SK-N-SH (cell line): ENCODE results near the gene TIGD2. TPM values are rescaled to one million over a fixed set of nuclear protein-coding genes. Genes with fewer than 3 reads are reported as not detected.

Experiments
- CTCF ChIA-PET: fragments of 300-600, 350-600 bp; formaldehyde crosslinking; extraction: SDS; loops from one replicate; lab custom pipeline; 2021; lab: Yijun Ruan, JAX
- POLR2A ChIA-PET: fragments of 350-600 bp; sonication (Branson Sonifier 250); formaldehyde crosslinking; extraction: SDS; loops from one replicate; lab custom pipeline; 2020; ENCODE audit warnings: antibody characterized with exemption, inconsistent platforms; lab: Yijun Ruan, JAX
- DNase-seq: peaks from one replicate; pipeline ENCODE4 v3.0.0; 2012
- H2AFZ ChIP-seq: fragments of 200-600 bp; sonication (generic); 2 replicates; pipeline ENCODE4 v1.8.1; 2016; ENCODE audit warnings: antibody characterized with exemption, mild to moderate bottlenecking, low read depth
- H3F3A ChIP-seq: fragments of 200-600 bp; sonication (generic); replicated peaks from 2 replicates; pipeline ENCODE3; 2016; ENCODE audit warnings: antibody characterized with exemption, mild to moderate bottlenecking; ENCODE audit not compliant: insufficient read depth
- H3K27ac ChIP-seq, 2 experiments: fragments of 200-500 bp in 1 of 2; fragments of 200-600 bp in 1 of 2; sonication (Bioruptor generic) in 1 of 2; sonication (generic), shearing (Covaris generic) in 1 of 2; 2 replicates each; pipeline versions ENCODE4 v1.5.1 to v1.6.1; 2014 to 2016; ENCODE audit warnings: low read depth in 2 of 2, inconsistent platforms in 1 of 2, low read length in 1 of 2, mild to moderate bottlenecking in 1 of 2, mixed read lengths in 1 of 2
- H3K27me3 ChIP-seq: fragments of 200-600 bp; sonication (generic), shearing (Covaris generic); 2 replicates; pipeline ENCODE4 v1.6.1; 2016; ENCODE audit warnings: mixed run types; ENCODE audit not compliant: insufficient read depth
- H3K36me3 ChIP-seq, 2 experiments: fragments of 200-500 bp in 1 of 2; fragments of 200-600 bp in 1 of 2; sonication (Bioruptor generic) in 1 of 2; sonication (generic) in 1 of 2; replicated peaks in 1 of 2; 2 replicates each; pipeline versions ENCODE3 to v1.5.1; 2014 to 2016; ENCODE audit warnings: low read length in 1 of 2, mild to moderate bottlenecking in 1 of 2; ENCODE audit not compliant: insufficient read depth in 2 of 2, control insufficient read depth in 1 of 2
- H3K4me1 ChIP-seq, 2 experiments: fragments of 200-500 bp in 1 of 2; fragments of 200-600 bp in 1 of 2; sonication (Bioruptor generic) in 1 of 2; sonication (generic), shearing (Covaris generic) in 1 of 2; 2 replicates each; pipeline versions ENCODE4 v1.5.1 to v1.6.1; 2014 to 2016; ENCODE audit warnings: low read depth in 1 of 2, low read length in 1 of 2, mixed run types in 1 of 2; ENCODE audit not compliant: insufficient read depth in 2 of 2, control insufficient read depth in 1 of 2
- H3K4me2 ChIP-seq: fragments of 200-600 bp; sonication (generic), shearing (Covaris generic); 2 replicates; pipeline ENCODE4 v1.6.1; 2017; ENCODE audit warnings: mixed run types
- H3K4me3 ChIP-seq, 2 experiments: fragments of 200-500 bp in 1 of 2; fragments of 200-600 bp in 1 of 2; sonication (Bioruptor generic) in 1 of 2; sonication (generic), shearing (Covaris generic) in 1 of 2; 2 replicates each; pipeline versions ENCODE4 v1.5.1 to v1.8.1; 2014 to 2016; ENCODE audit warnings: low read depth in 2 of 2, inconsistent platforms in 1 of 2, low read length in 1 of 2, mild to moderate bottlenecking in 1 of 2, mixed read lengths in 1 of 2, moderate library complexity in 1 of 2
- H3K79me2 ChIP-seq: fragments of 200-600 bp; sonication (generic); 2 replicates; pipeline ENCODE4 v1.8.1; 2017; ENCODE audit warnings: mild to moderate bottlenecking; ENCODE audit not compliant: insufficient read depth
- H3K9ac ChIP-seq: fragments of 200-600 bp; sonication (generic); 2 replicates; pipeline ENCODE4 v1.6.1; 2017; ENCODE audit warnings: mixed run types
- H3K9me2 ChIP-seq: fragments of 200-600 bp; sonication (generic); 2 replicates; pipeline ENCODE4 v1.6.1; 2017; ENCODE audit warnings: mixed run types
- H3K9me3 ChIP-seq: fragments of 200-600 bp; sonication (generic); 2 replicates; pipeline ENCODE4 v1.6.1; 2017; ENCODE audit warnings: mixed run types, mild to moderate bottlenecking, moderate library complexity
- H4K20me1 ChIP-seq: fragments of 200-600 bp; sonication (generic); 2 replicates; pipeline ENCODE4 v1.6.1; 2017; ENCODE audit warnings: mild to moderate bottlenecking, mixed run types; ENCODE audit not compliant: insufficient read depth
- CHD2 ChIP-seq: fragments of 150-350 bp; IDR thresholded peaks from 2 replicates; pipeline ENCODE4 v1.6.1; 2018; ENCODE audit warnings: low read length; ENCODE audit not compliant: partially characterized antibody
- ELF1 ChIP-seq: IDR thresholded peaks from 2 replicates; pipeline ENCODE4 v1.4.0; 2012
- EZH2phosphoT487 ChIP-seq: fragments of 200-600 bp; sonication (generic); IDR thresholded peaks from 2 replicates; pipeline ENCODE4 v1.6.1; 2017; ENCODE audit warnings: low read depth, mixed run types, mild to moderate bottlenecking, antibody characterized with exemption, moderate library complexity, borderline replicate concordance
- FOSL2 ChIP-seq: IDR thresholded peaks from 2 replicates; pipeline ENCODE4 v1.4.0; 2012; ENCODE audit warnings: low read depth, mild to moderate bottlenecking, moderate library complexity, borderline replicate concordance
- GABPA ChIP-seq: IDR thresholded peaks from 2 replicates; pipeline ENCODE4 v1.4.0; 2012; ENCODE audit warnings: low read depth, mild to moderate bottlenecking
- GATA2 ChIP-seq: sonication (generic); formaldehyde crosslinking; IDR thresholded peaks from 2 replicates; pipeline ENCODE4 v1.5.0; 2020; ENCODE audit warnings: mild to moderate bottlenecking, missing genetic modification reagents
- JUND ChIP-seq: IDR thresholded peaks from 2 replicates; pipeline ENCODE4 v1.4.0; 2012
- MEF2A ChIP-seq: IDR thresholded peaks from 2 replicates; pipeline ENCODE4 v1.4.0; 2012; ENCODE audit warnings: low read depth, borderline replicate concordance
- MXI1 ChIP-seq: IDR thresholded peaks from 2 replicates; pipeline ENCODE4 v1.6.1; 2012; ENCODE audit warnings: mild to moderate bottlenecking, low read depth, low read length, improper control_type of control experiment
- NFIC ChIP-seq: IDR thresholded peaks from 2 replicates; pipeline ENCODE4 v1.4.0; 2012; ENCODE audit warnings: borderline replicate concordance
- NRF1 ChIP-seq: IDR thresholded peaks from 2 replicates; pipeline ENCODE4 v1.6.1; 2012; ENCODE audit warnings: low read depth, mild to moderate bottlenecking, low read length
- POLR2AphosphoS5 ChIP-seq: IDR thresholded peaks from 2 replicates; pipeline ENCODE4 v1.6.1; 2012; ENCODE audit warnings: low read depth, low read length
- RCOR1 ChIP-seq: fragments of 150-350 bp; IDR thresholded peaks from 2 replicates; pipeline ENCODE4 v1.6.1; 2017; ENCODE audit warnings: antibody characterized with exemption, low read length
- RXRA ChIP-seq: IDR thresholded peaks from 2 replicates; pipeline ENCODE4 v1.4.0; 2012; ENCODE audit warnings: low read depth, mild to moderate bottlenecking, borderline replicate concordance
- SIN3A ChIP-seq: IDR thresholded peaks from 2 replicates; pipeline ENCODE4 v1.6.1; 2012; ENCODE audit warnings: low read depth, mild to moderate bottlenecking, low read length, moderate library complexity, borderline replicate concordance
- TAF1 ChIP-seq: IDR thresholded peaks from 2 replicates; pipeline ENCODE4 v1.6.1; 2012; ENCODE audit warnings: low read depth, mild to moderate bottlenecking, low read length, moderate library complexity, borderline replicate concordance
- YY1 ChIP-seq: IDR thresholded peaks from 2 replicates; pipeline ENCODE4 v1.4.0; 2012; ENCODE audit warnings: low read depth, mild to moderate bottlenecking
- WGBS: methylation state at CpG from one replicate; pipeline ENCODE4 v1.1.6; 2017; ENCODE audit warnings: low lambda C conversion rate; 5-methylcytosine and 5-hydroxymethylcytosine counted together
- polyA plus RNA-seq, 3 experiments: library from polyadenylated mRNA; depleted of rRNA; stranded (reverse); fragments of >200 nt; gene quantifications; 2 replicates each; pipeline ENCODE4 v1.2.3, GENCODE V29; 2012
- TF ChIP-seq, protein P1 (sequence below): IDR thresholded peaks from 2 replicates; pipeline ENCODE4 v1.4.0; 2012; ENCODE audit warnings: low read depth, borderline replicate concordance
- TF ChIP-seq, protein P2 (sequence below): IDR thresholded peaks from 2 replicates; pipeline ENCODE4 v1.6.1; 2012; ENCODE audit warnings: mild to moderate bottlenecking, low read depth, low read length, moderate library complexity
- TF ChIP-seq, protein P3 (sequence below): fragments of 150-350 bp; IDR thresholded peaks from 2 replicates; pipeline ENCODE4 v1.6.1; 2016; ENCODE audit warnings: mild to moderate bottlenecking, low read depth, low read length
- TF ChIP-seq, protein P4 (sequence below): IDR thresholded peaks from 2 replicates; pipeline ENCODE4 v1.4.0; 2012; ENCODE audit warnings: low read depth, borderline replicate concordance
- TF ChIP-seq, protein P5 (sequence below): fragments of 150-350 bp; IDR thresholded peaks from 2 replicates; pipeline ENCODE4 v1.6.1; 2017; ENCODE audit warnings: antibody characterized with exemption, low read length, low read depth, borderline replicate concordance
- TF ChIP-seq, protein P6 (sequence below): IDR thresholded peaks from 2 replicates; pipeline ENCODE4 v1.4.0; 2012; ENCODE audit warnings: low read depth

Gene TIGD2
- 0.84 and 0.96 TPM in 2 replicates for polyA plus RNA-seq (2012; rRNA removed)
- 1.3 and 1.5 TPM in 2 replicates for polyA plus RNA-seq (2012; cell fraction: cytosol; rRNA removed)
- 0.40 and 0.61 TPM in 2 replicates for polyA plus RNA-seq (2012; cell fraction: nucleus; rRNA removed)

DNA sequence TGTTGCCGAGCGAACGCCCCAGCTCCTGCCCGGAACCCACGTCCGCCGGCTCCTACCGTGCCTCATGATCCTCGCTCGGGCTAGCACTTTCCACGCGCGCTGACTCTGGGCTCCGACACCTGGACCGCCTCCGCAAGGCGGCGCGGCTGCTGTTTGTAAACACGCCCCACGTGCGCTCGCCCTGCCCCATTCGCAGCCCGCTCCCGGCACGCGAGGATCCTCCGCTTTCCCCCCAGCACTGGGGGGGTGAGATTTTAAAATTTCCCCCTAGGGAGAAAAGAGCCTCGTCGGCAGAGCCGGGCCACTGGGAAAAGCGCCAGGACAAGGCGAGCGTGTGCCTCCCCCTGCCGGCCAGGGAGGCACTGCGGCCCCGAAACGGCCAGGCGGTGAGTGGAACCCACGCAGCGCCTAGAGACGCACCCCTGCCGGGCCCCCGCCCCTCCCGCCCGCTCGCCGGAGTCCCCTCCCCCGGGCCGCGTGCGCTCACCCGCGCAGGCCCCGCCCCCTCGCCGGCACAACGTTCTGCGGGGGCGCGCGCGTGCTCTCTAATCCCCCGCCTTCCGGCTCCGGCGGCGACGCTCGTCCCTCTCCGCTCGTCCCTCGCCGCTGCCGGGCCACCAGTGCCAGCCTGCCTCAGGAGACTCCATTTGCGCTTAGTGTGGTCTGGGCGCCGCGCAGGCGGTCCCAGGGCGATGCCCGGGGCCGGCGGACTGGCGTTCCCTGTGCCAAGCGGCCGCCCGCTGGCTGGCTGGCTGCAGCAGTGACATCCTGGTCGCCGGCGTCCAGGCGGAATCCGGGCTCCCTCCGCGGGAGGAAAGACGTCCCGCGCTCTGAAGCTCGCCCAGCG is at the start of gene TIGD2:
Gene TIGD2 (plus strand): TSS at position 548 of the 847 bp plus-strand sequence. CDS start 1,442 bp downstream, outside the sequence.
- POLR2A ChIA-PET: interaction anchor here (0.7 kb wide), 1 partner anchor 32 kb away, joined by 3 read pairs; no protein-coding TSS in a partner anchor
- Histone ChIP-seq H3K27me3 (0 out of 2 replicates have a peak, but pooled peaks cover 20% of the 10 kb centered on the region), H3K9me2 (no peaks in the 10 kb centered on the region), H3K4me2 (peak within 1 kb of the TSS; percentile 93), H3K36me3 (peaks cover 0 to 5% of the 10 kb centered on the region in 2 experiments), H2AFZ (peak within 1 kb of the TSS; percentile 91), H4K20me1 (no peaks in the 10 kb centered on the region), H3K9ac (peak within 1 kb of the TSS; percentile 74), H3K79me2 (no peaks in the 10 kb centered on the region), H3K4me1 (peaks cover 0 to 12% of the 10 kb centered on the region in 2 experiments; a peak in 2 of 4 replicates), H3F3A (no peaks in the 10 kb centered on the region), H3K9me3 (no peaks in the 10 kb centered on the region), H3K27ac (peak within 1 kb of the TSS; percentile 21 to 65; a peak in 3 of 4 replicates), H3K4me3 (peak within 1 kb of the TSS; percentile 85 to 86)
- DNase-seq: peak; percentile 98
- WGBS: 4% methylated on average over 11 of the region's 101 CpGs
- CTCF ChIA-PET: interaction anchor here (0.5 to 1.3 kb wide), 11 partner anchors 12 to 449 kb away, joined by 3 to 4 read pairs (median 3); partner anchors contain the start of gene FAM13A
- TF ChIP-seq TAF1 (peak; percentile 48; the same call in 1 of the 2 replicates), GATA2 (CRISPR knock-in tag) (0 out of 2 replicates have a peak, but pooled peaks have one; percentile 2), RXRA (no peak), NRF1 (peak; percentile 53), MEF2A (no peak), RCOR1 (no peak), YY1 (no peak), ELF1 (no peak), MXI1 (peak; percentile 72), SIN3A (no peak; the same call in 1 of the 2 replicates), NFIC (peak; percentile 25), CHD2 (no peak), POLR2AphosphoS5 (peak; percentile 67; the same call in 1 of the 2 replicates), GABPA (no peak), JUND (no peak), FOSL2 (no peak), EZH2phosphoT487 (no peak)
- TF ChIP-seq, protein P1, sequence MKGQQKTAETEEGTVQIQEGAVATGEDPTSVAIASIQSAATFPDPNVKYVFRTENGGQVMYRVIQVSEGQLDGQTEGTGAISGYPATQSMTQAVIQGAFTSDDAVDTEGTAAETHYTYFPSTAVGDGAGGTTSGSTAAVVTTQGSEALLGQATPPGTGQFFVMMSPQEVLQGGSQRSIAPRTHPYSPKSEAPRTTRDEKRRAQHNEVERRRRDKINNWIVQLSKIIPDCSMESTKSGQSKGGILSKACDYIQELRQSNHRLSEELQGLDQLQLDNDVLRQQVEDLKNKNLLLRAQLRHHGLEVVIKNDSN: no peak
- TF ChIP-seq, protein P2, sequence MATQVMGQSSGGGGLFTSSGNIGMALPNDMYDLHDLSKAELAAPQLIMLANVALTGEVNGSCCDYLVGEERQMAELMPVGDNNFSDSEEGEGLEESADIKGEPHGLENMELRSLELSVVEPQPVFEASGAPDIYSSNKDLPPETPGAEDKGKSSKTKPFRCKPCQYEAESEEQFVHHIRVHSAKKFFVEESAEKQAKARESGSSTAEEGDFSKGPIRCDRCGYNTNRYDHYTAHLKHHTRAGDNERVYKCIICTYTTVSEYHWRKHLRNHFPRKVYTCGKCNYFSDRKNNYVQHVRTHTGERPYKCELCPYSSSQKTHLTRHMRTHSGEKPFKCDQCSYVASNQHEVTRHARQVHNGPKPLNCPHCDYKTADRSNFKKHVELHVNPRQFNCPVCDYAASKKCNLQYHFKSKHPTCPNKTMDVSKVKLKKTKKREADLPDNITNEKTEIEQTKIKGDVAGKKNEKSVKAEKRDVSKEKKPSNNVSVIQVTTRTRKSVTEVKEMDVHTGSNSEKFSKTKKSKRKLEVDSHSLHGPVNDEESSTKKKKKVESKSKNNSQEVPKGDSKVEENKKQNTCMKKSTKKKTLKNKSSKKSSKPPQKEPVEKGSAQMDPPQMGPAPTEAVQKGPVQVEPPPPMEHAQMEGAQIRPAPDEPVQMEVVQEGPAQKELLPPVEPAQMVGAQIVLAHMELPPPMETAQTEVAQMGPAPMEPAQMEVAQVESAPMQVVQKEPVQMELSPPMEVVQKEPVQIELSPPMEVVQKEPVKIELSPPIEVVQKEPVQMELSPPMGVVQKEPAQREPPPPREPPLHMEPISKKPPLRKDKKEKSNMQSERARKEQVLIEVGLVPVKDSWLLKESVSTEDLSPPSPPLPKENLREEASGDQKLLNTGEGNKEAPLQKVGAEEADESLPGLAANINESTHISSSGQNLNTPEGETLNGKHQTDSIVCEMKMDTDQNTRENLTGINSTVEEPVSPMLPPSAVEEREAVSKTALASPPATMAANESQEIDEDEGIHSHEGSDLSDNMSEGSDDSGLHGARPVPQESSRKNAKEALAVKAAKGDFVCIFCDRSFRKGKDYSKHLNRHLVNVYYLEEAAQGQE: no peak
- TF ChIP-seq, protein P3, sequence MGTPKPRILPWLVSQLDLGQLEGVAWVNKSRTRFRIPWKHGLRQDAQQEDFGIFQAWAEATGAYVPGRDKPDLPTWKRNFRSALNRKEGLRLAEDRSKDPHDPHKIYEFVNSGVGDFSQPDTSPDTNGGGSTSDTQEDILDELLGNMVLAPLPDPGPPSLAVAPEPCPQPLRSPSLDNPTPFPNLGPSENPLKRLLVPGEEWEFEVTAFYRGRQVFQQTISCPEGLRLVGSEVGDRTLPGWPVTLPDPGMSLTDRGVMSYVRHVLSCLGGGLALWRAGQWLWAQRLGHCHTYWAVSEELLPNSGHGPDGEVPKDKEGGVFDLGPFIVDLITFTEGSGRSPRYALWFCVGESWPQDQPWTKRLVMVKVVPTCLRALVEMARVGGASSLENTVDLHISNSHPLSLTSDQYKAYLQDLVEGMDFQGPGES: no peak
- TF ChIP-seq, protein P4, sequence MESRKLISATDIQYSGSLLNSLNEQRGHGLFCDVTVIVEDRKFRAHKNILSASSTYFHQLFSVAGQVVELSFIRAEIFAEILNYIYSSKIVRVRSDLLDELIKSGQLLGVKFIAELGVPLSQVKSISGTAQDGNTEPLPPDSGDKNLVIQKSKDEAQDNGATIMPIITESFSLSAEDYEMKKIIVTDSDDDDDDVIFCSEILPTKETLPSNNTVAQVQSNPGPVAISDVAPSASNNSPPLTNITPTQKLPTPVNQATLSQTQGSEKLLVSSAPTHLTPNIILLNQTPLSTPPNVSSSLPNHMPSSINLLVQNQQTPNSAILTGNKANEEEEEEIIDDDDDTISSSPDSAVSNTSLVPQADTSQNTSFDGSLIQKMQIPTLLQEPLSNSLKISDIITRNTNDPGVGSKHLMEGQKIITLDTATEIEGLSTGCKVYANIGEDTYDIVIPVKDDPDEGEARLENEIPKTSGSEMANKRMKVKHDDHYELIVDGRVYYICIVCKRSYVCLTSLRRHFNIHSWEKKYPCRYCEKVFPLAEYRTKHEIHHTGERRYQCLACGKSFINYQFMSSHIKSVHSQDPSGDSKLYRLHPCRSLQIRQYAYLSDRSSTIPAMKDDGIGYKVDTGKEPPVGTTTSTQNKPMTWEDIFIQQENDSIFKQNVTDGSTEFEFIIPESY: no peak
- TF ChIP-seq, protein P5, sequence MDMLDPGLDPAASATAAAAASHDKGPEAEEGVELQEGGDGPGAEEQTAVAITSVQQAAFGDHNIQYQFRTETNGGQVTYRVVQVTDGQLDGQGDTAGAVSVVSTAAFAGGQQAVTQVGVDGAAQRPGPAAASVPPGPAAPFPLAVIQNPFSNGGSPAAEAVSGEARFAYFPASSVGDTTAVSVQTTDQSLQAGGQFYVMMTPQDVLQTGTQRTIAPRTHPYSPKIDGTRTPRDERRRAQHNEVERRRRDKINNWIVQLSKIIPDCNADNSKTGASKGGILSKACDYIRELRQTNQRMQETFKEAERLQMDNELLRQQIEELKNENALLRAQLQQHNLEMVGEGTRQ: no peak
- TF ChIP-seq, protein P6, sequence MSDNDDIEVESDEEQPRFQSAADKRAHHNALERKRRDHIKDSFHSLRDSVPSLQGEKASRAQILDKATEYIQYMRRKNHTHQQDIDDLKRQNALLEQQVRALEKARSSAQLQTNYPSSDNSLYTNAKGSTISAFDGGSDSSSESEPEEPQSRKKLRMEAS: peak; percentile 97
